Right kidney (tissue), 9 donors: ENCODE measurements around the gene TMEM225B.
"Not testable (repeated sequence)": the region's sequence is repeated elsewhere in the genome, so short reads cannot be mapped to it uniquely, and the experiment has no call there.

Experiments used
- DNase-seq: peaks from one replicate; pipeline ENCODE4 v3.0.0-alpha.2; 2016
- long read RNA-seq, 8 donors: transcript quantifications; one replicate each; lab custom pipeline, GENCODE V29; 2026

Gene TMEM225B, protein sequence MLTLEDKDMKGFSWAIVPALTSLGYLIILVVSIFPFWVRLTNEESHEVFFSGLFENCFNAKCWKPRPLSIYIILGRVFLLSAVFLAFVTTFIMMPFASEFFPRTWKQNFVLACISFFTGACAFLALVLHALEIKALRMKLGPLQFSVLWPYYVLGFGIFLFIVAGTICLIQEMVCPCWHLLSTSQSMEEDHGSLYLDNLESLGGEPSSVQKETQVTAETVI
- long read RNA-seq, donor 1: 0 reads
- long read RNA-seq, donor 2: 0 reads
- long read RNA-seq, donor 3: 0 reads
- long read RNA-seq, donor 4: 0 reads
- long read RNA-seq, donor 5: 0 reads
- long read RNA-seq, donor 6: 0 reads
- long read RNA-seq, donor 7: 0 reads
- long read RNA-seq, donor 8: 0 reads

DNA sequence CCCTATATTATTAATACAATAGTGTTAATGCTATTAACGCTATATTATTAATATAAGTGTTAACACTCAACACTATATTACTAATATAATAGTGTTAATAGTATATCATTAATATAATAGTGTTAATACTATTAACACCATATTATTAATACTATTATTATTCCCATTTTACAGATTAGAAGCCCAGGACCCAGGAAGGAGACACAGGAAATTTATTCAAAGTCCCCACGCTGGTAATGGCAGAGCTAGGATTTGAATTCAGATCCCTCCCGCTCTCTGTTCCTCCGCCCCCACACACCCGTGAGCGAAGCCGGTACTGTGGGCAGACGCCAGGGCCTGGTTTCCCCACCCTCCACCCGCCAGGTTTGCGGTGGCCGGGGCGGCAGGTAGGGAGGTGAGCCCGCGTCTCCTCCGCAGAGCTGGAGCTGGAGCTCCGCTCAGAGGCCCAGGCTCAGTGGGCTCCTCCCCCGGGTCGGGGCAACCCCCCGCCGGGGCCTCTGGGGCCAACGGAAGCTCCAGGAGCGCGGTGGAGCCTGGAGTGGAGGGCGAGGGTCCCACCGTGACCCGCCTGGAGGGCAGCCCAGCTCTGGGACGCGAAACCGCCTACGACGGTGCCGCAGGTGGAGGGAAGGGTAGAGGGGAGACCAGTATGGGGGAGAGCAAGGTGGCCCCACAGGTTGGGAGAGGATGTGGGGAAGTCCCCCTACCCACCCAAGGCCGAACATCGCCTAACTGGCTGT lies at the start of gene TMEM225B:
Gene TMEM225B, plus strand, starts transcription at position 506 of the 740 bp plus-strand sequence. CDS start 6,122 bp downstream, outside the sequence.
- DNase-seq: no peak

DNA sequence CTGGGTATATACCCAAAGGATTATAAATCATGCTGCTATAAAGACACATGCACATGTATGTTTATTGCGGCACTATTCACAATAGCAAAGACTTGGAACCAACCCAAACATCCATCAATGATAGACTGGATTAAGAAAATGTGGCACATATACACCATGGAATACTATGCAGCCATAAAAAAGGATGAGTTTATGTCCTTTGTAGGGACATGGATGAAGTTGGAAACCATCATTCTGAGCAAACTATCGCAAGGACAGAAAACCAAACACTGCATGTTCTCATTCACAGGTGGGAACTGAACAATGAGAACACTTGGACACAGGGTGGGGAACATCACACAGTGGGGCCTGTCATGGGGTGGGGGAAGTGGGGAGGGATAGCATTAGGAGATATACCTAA lies 48.5 kb upstream of the TMEM225B start:
- DNase-seq: not testable (repeated sequence)

DNA sequence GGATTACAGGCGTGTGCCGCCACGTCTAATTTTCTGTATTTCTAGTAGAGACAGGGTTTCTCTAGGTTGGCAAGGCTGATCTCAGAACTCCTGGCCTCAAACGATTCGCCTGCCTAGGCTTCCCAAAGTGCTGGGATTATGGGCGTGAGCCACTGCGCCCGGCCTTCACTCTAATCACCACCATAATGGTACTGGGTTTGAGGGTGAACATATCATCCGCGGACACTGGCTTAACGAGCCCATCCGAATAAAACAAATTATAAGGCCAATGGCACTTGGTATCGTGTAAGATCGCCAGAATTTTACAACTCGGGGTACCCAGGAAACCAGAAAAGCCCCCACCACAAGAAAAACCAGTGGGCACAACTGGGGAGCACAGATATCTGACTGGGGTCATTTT lies 46.7 kb upstream of the TMEM225B start:
- no peak for DNase-seq

DNA sequence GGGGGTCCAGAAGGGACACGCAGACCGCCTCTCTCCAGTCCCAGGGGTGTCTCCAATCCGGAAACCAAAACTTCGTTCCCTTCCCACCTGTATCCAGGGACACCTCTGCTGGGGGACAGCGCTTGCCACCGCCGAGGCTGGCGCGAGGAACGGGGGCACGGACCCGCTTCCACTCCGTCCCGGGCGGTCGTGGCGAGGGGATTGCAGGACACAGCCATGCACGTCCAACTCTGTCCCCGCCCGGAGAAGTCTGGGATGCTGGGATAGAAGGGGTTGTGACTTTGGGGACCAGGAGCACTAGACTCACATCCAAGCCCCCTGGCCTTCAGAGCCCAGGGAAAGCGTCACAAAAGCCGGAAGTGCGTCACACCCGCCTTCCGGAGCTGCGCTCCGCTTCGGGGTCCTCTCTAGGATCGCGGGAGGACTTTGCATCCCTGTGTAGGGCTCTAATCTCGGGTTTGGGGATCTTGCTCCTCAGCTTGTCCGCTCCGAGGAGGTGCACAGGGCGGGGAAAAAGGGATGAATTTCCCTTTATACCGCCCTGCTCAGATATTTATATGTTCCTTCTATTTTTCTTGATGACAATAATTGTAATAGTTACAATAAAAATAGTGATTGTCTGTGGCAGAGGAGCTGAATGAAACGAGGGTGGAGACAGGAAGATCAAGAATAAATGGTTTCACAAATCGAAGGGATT lies 46.2 kb upstream of the TMEM225B start, which contains the start of gene FAM200A:
Gene FAM200A, minus strand, starts transcription at position 348 of the 697 bp plus-strand sequence. CDS start 3,707 bp downstream, outside the sequence.
- DNase-seq: peak; percentile 83

DNA sequence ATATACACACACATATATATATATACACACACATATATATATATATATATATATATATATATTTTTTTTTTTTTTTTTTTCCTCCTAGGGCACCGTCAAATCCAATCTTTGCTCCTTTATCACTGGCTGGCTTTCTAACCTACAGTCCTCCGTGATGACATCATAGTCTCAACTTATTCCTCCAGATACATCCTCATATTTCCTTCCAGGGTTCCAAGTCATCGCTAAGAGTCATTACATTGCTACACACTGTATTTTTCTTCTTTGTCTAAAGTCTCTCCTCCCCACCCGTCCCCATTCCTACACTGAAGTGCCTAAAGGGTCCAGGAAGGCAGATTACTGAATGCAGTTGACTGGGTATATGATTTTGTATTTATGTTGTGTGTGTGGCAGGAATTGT lies 45.0 kb upstream of the TMEM225B start:
- no peak for DNase-seq

- no peak for DNase-seq
These were observed 43.1 kb upstream of the TMEM225B start for GRCh38 chr7:99554939-99555338.

- DNase-seq: no peak
These were observed 40.9 kb upstream of the TMEM225B start for GRCh38 chr7:99557196-99557607.

GRCh38 chr7:99557940-99558305 lies 40.1 kb upstream of the TMEM225B start:
- no peak for DNase-seq

GRCh38 chr7:99558306-99559174 lies 39.5 kb upstream of the TMEM225B start, which contains the start of gene ZNF655:
TSS of gene ZNF655 (plus strand) at chr7:99558642. CDS start at chr7:99560560, 1,918 bp downstream.
- DNase-seq: peak; percentile 92

- DNase-seq: no peak
These were observed 38.7 kb upstream of the TMEM225B start for GRCh38 chr7:99559175-99559915.

DNA sequence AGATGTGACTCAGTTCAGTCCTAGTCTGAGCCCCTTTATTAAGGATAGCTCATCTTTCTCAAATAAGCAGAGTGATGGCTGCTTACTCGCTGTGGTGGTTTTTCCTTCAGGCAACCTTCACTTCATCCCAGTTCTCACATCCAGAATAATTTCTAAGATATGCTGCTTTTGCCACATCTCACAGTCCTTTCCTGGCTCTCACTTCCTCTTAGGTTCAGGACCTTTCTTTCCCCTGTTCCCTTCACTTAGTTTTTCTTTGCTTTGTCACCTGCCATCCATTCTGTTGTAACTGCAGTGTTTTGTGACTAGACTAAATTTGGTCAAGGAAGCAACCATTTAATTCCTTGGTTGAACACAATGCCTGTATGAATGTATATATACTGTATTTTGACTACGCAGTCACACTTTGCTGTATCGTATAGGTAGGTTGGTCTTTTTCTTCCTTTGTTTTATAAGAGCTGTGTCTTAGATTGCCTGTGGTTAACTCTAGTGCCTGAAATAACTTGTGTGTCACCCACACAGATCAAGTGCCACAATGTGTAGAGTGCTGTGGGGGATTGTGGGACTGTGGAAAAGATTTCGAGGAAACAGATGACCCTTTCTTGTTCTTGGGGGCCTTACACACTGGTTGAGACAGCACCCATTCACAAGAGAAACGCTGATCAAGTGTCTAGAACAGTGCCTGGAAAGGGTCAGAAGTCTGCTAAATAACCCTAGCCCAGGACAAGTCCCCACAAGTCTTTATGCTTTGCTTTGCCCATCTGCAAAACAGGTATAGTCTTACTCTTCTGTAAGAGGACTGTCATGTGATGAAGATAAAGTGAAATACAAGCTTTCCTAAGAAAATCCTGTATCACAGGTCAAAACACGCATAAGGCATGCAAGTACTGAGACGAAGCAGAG lies 37.0 kb upstream of the TMEM225B start:
- no peak for DNase-seq

GRCh38 chr7:99561737-99562051 lies 36.4 kb upstream of the TMEM225B start:
- DNase-seq: no peak

DNA sequence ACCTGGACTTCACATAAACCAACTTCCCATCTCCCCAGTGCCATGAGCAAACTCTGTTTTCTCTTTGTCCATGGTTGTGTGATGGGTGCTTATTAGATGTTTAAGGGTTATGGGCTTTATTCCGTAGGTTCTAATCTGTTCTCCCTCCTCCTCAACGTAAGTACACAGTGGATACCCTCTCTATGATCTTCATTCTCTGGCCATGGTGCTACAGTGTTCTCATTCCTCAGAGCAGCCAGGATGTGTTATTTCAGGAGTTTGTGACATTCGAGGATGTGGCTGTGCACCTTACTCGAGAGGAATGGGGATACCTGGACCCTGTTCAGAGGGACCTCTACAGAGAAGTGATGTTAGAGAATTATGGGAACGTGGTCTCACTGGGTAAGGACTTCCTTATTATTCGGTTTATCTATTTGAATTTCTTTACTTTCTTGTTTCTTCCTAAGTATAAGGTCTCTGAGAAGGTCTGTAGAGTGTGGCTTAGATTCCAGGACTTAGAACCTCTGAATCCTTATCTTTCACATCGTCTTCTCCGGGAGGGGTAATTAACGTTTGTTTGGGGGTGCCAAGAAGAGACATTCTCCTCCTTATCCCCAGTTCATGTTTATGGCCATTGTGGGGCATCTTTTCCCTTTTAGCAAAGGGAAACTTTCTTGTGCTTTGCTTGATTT lies 35.8 kb upstream of the TMEM225B start:
- DNase-seq: no peak

DNA sequence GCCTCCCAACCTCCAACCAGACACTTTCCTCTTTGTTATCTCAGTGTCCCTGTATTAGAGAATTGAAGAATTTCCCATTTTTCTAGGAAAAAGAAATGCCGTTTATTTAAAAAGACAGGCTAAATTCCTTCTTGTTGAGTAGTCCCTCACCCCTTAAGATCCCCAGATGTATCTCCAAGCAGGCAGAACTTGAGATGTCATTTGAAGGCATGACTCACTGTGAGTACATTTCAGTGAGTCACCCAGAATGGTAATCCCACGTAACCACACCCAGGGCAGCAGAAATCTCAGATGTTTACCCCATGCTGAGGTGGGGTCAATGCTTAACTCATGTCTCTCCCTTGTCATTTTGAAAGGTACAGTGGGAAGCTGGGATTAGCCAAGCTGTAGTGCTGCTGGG lies 35.2 kb upstream of the TMEM225B start:
- DNase-seq: no peak

GRCh38 chr7:99563650-99564049 lies 34.4 kb upstream of the TMEM225B start:
- no peak for DNase-seq

DNA sequence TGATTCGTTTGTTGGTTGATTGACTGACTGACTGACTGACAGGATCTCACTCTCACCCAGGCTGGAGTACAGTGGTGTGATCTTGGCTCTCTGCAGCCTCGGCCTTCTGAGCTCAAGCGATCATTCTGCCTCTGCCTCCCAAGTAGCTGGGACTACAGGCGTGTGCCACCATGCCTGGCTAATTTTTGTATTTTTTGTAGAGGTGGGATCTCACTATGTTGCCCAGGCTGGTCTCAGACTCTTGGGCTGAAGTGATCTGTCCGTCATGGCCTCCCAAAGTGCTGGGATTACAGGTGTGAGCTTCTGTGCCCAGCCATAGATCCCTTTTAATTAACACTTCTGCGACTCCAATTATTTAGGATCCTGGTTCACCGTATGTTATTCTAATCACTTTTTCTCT lies 29.3 kb upstream of the TMEM225B start:
- not testable (repeated sequence) for DNase-seq

- DNase-seq: no peak
These were observed 26.3 kb upstream of the TMEM225B start for GRCh38 chr7:99571768-99572167.

DNA sequence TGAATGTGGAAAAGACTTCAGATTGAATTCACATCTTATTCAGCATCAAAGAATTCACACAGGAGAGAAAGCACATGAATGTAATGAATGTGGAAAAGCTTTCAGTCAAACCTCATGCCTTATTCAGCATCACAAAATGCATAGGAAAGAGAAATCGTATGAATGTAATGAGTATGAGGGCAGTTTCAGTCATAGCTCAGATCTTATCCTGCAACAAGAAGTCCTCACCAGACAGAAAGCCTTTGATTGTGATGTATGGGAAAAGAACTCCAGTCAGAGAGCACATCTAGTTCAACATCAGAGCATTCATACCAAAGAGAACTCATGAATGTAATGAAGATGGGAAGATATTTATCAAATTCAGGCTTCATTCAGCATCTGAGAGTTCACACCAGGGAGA lies 24.8 kb upstream of the TMEM225B start:
- DNase-seq: no peak

GRCh38 chr7:99576251-99576650 lies 21.8 kb upstream of the TMEM225B start:
- DNase-seq: no peak
